HUDEP-2 (cell line): ENCODE data around the gene ZNF678.
"Not testable (repeated sequence)": the region's sequence is repeated elsewhere in the genome, so short reads cannot be mapped to it uniquely, and the experiment has no call there.

Experiments
- DNase-seq, 76 experiments: peaks; one replicate each; lab custom pipeline; 2025; ENCODE audit not compliant: unreplicated experiment in 76 of 76; lab: John Stamatoyannopoulos, UW

Gene ZNF678

GRCh38 chr1:227707846-227708245, 144.5 kb downstream of the ZNF678 start:
- DNase-seq = no peak

- no peak for DNase-seq
Measured at GRCh38 chr1:227709451-227709850, 146.1 kb downstream of the ZNF678 start.

- not testable (repeated sequence) for DNase-seq
Measured at GRCh38 chr1:227710474-227710873, 147.1 kb downstream of the ZNF678 start.

GRCh38 chr1:227712648-227713047, 149.3 kb downstream of the ZNF678 start:
- no peak for DNase-seq

GRCh38 chr1:227718932-227719331, 155.6 kb downstream of the ZNF678 start:
- no peak for DNase-seq

- DNase-seq = no peak
Measured at GRCh38 chr1:227723474-227723873, 160.1 kb downstream of the ZNF678 start.

GRCh38 chr1:227725046-227725445, 161.7 kb downstream of the ZNF678 start:
- DNase-seq = no peak

- no peak for DNase-seq
Measured at GRCh38 chr1:227726318-227726717, 163.0 kb downstream of the ZNF678 start.
